Kidney capillary endothelial cell (primary cell): ENCODE data around the gene SPAST.
"Not testable (repeated sequence)": the region's sequence is repeated elsewhere in the genome, so short reads cannot be mapped to it uniquely, and the experiment has no call there.

Experiments
- DNase-seq: peaks from one replicate; pipeline ENCODE4 v3.0.0-alpha.2; 2018; ENCODE audit warnings: low spot score

The SPAST gene

DNA sequence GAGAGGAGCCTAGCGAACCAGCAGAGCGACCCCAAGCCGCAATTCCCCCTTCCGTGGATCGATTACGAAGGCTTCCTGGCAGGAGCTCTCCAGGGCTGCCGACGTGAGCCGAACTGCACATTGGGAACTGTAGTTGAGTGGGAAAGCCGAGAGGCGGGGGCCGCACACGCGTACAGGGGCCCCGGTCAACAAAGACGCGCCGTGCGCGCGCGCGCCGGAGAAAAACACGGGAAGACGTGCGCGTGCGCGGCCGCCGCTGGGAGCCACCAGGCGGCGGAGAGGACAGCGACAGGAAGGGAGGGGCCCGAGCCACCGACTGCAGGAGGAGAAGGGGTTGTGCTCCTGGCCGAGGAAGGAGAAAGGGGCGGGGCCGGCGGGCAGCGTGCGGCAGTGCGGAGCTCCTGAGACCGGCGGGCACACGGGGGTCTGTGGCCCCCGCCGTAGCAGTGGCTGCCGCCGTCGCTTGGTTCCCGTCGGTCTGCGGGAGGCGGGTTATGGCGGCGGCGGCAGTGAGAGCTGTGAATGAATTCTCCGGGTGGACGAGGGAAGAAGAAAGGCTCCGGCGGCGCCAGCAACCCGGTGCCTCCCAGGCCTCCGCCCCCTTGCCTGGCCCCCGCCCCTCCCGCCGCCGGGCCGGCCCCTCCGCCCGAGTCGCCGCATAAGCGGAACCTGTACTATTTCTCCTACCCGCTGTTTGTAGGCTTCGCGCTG lies at the start of gene SPAST:
TSS of gene SPAST (plus strand) at position 247 of the 711 bp plus-strand sequence. CDS start at position 523, 276 bp downstream.
- DNase-seq: peak; percentile 95

DNA sequence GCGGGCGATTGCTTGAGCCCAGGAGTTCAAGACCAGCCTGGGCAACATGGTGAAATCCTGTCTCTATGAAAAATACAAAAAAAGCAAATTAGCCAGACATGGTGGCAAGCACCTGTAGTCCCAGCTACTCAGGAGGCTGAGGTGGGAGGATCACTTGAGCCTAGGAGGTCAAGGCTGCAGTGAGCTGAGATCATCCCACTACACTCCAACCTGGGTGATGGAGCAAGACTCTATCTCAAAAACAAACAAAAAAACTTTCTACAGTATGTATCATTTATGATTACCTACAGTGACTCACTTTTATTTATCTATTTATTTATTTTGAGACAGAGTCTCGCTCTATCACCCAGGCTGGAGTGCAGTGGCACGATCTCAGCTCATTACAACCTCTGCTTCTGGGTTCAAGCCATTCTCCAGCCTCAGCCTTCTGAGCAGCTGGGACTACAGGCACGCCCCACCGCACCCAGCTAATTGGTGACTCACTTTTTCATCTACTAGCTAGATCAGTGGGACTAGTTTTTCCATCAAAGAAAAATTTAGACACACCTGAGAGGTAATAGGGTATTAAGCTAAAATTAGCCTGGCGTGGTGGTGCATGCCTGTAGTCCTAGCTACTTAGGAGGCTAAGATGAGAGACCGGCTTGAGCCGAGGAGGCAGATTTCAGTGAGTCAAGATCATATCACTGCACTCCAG lies 44.4 kb upstream of the SPAST start:
- DNase-seq: not testable (repeated sequence)

GRCh38 chr2:32034198-32034887 lies 29.0 kb upstream of the SPAST start:
- DNase-seq: not testable (repeated sequence)

DNA sequence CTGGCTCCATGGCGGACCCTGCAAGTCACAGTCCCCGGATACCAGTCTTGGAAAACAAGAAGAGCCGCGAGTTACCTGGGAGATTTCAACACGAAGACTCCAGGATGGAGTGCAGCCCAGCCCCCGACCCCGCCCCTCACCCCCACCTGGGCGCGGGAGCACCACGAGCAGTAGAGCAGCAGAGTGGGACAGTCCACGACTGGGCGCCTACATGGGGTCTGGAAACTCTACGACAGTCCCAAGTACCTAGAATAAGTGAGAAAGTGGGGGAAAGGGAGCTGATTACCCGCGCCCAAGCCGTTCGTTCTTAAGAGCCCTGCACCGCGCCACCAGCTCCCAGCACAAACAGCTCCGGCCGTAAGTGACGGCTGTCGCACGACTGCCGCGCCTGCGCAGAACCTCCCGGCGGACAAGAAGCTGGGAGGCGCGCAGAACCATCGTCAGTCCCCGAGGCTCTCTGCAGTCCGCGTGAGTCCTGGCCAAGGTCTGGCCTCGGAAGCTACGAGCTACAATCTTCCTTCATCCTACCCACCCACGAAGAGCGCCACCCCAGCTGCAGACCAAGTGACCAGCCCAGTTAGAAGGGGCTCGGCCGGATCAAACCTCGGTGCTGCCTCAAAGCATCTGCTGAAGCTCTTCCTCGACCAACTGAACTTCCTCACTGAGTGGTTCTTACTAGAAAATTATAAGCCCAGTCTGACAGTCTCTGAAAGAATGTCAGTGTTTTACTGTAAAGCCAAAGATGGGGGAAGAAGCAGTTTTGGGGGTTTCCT lies 23.7 kb upstream of the SPAST start, which contains the start of gene DPY30:
TSS of gene DPY30 (minus strand) at position 359 of the 773 bp plus-strand sequence. CDS start at position 10, 349 bp downstream.
- peak; percentile 85 for DNase-seq

DNA sequence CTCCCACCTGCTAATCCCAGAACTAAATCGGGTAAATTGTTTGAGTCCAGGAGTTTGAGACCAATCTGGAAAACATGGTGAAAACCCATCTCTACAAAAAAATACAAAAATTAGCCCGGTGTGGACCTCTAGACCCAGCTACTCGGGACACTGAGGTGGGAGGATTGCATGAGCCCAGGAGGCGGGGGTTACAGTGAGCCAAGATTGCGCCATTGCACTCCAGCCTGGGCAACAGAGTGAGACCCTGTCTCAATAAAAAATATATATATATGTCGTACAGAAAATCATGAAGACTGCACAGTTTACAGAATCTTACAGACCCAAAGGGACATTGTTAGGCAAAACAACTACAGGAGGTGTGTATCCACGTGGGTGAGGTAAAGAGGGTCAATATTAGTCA lies 19.8 kb upstream of the SPAST start:
- no peak for DNase-seq

DNA sequence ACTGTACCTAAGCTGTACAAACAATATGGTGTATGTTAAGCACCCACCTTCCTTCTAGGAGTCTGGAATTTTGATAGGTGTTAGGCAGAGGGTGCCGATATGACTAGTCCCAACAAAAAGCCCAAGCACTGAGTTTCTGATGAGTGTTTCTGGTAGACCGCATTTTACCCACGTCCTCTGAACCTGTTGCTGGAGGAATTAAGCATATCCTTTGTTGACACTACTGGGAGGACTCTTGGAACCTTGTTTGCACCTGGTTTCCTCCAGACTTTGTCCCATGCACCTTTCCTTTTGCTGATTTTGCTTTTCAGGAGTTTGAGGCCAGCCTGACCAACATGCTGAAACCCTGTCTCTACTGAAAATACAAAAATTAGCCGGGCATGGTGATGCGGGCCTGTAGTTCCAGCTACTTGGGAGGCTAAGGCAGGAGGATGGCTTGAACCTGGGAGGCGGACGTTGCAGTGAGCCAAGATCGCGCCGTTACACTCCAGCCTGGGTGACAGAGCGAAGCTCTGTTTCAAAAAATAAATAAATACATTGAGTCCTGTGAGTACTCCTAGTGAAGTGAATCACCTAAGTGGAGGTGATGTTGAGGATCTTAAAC lies 11.4 kb upstream of the SPAST start:
- DNase-seq: no peak

DNA sequence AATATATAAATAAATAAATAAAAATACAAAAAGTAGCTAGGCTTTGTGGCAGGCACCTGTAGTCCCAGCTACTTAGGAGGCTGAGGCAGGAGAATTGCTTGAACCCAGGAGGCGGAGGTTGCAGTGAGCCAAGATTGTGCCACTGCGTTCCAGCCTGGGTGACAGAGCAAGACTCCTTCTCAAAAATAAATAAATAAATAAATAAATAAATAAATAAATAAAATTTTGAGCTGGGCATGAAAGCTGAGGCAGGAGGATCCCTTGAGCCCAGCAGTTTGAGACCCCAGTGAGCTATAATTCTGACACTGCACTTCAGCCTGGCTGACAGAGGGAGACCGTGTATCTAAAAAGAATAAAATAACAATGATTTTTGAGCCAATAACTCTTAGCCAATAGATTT lies 8.8 kb upstream of the SPAST start:
- not testable (repeated sequence) for DNase-seq

- no peak for DNase-seq
Observed at GRCh38 chr2:32058130-32058529, 5.2 kb upstream of the SPAST start.

- no peak for DNase-seq
Observed at GRCh38 chr2:32060266-32060665, 3.1 kb upstream of the SPAST start.

DNA sequence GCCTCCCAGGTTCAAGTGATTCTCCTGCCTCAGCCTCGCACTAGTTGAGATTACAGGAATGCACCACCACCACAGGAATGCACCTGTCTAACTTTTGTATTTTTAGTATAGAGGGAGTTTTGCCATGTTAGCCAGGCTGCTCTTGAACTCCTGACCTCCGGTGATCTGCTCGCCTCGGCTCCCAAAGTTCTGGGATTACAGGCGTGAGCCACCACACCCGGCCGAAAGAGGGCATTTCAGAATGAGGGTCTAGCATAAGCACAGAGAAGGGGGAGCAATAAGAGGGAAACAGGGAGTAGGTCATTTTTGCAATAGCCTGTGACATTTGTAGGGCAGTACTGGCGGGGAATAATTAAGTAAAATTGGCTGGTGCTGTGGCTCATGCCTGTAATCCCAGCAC lies 1.9 kb upstream of the SPAST start:
- DNase-seq: no peak

GRCh38 chr2:32061973-32062861 lies 1.1 kb upstream of the SPAST start:
- peak; percentile 17 for DNase-seq

GRCh38 chr2:32064021-32064601 lies 755 bp downstream of the SPAST start:
- no peak for DNase-seq

- no peak for DNase-seq
Observed at GRCh38 chr2:32064713-32065112, 1.4 kb downstream of the SPAST start.

- no peak for DNase-seq
Observed at GRCh38 chr2:32067549-32067948, 4.2 kb downstream of the SPAST start.

DNA sequence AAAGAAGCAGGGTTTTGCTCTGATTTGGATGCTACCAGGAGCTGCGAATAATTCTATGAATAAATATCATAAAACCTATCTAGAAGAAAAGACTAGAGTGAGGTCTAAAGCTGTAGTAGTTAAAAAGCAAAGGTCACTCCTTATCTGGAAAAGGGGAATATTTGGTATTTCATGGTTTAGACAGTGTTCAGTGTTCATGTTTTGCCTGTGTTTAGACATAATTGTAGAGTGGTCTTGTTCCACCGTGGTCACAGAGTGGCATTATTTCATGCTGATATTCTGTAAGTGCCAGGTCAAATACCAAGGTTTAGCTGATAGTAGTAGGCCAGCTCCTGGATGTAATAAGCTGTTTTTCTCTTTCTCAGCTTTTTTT lies 10.8 kb downstream of the SPAST start:
- DNase-seq: no peak

DNA sequence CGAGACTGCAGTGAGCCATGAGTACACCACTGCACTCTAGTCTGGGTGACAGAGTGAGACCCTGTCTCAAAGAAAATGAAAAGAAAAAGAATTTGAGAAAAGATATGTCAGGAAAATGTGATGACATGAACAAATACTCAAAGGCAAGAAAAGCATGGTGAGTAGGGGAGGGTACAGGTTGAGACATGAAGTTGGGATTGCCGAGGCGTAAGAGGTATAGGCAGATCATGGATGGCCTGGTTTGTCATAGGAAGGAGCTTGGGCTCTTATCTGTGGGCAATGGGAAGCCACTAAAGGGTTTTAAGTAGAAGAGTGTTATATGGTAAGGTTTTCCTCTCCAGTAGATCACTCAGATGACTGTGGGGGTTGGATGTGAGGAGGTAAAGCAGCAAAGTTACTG lies 32.3 kb downstream of the SPAST start:
- no peak for DNase-seq

DNA sequence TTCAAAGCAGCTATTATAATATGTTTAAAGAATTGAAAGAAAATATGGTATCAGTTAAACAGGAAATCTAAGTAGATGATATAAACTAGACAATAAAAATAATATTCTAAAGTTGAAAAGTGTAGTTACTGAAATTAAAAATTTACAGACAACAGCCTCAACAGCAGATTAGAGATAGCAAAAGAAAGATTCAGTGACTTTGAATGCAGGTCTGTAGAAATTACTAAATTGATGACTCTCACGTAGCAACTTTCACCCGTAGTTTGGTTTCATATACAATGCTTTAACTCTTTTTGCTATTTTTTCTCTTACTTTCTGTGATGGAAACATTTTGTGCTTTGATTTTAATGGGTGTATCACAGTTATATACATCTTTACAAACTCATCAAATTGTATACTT lies 44.8 kb downstream of the SPAST start:
- DNase-seq: no peak

GRCh38 chr2:32118055-32118454 lies 54.7 kb downstream of the SPAST start:
- no peak for DNase-seq

DNA sequence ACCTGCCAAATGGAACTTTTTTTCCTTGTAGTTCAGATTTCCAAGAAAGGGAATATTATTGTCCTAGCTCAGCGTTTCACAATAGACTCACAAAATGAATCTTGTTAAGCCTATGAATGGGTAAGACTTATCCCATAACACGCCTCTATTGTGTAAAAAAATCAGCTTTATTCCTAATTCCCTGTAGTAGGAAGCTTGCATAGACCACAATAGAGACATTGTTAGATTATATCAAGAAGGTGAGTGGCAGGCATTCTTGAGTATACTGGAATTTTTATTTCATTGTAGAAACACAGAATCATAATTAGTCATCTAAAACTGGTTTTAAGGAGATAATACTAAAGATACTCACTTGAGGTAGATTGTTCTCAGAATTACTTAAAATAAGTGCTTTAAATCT lies 55.8 kb downstream of the SPAST start:
- DNase-seq: no peak

GRCh38 chr2:32124660-32125059 lies 61.3 kb downstream of the SPAST start:
- DNase-seq: no peak
